NCI-H526 treated with DMSO at 0.1 percent for 48 hours (cell line): ENCODE data around the gene BCKDK.

ENCODE experiments used
- DNase-seq: peaks from one replicate; lab custom pipeline; 2025; lab: John Stamatoyannopoulos, UW

Gene BCKDK

GRCh38 chr16:31080035-31080629 is 28.1 kb upstream of the BCKDK start:
- DNase-seq = no peak

GRCh38 chr16:31080756-31081419 is 27.3 kb upstream of the BCKDK start:
- DNase-seq = no peak

GRCh38 chr16:31081428-31082351 is 26.5 kb upstream of the BCKDK start:
- DNase-seq = no peak

GRCh38 chr16:31082368-31083045 is 25.7 kb upstream of the BCKDK start:
- no peak for DNase-seq

DNA sequence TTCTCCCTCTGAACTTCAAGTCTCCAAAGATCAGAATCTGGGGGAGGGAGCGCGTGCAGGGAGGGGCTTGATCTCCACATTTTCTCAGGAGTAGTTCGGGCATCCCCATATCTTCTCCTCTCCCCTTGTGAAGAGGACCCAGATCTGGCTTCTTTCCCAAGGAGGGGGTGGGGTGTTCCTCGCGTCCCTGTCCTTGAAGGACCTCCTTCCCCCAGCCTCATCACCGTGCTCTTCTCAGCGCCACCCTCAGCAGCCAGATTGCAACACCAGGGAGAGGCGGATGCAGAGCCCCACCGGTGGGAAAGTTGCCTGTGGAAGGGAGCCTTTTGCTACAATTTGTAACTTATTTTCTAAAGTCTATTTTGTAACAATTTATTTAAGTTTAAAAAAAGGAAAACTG is 25.1 kb upstream of the BCKDK start:
- DNase-seq = no peak

GRCh38 chr16:31083556-31083955 is 24.6 kb upstream of the BCKDK start:
- no peak for DNase-seq

DNA sequence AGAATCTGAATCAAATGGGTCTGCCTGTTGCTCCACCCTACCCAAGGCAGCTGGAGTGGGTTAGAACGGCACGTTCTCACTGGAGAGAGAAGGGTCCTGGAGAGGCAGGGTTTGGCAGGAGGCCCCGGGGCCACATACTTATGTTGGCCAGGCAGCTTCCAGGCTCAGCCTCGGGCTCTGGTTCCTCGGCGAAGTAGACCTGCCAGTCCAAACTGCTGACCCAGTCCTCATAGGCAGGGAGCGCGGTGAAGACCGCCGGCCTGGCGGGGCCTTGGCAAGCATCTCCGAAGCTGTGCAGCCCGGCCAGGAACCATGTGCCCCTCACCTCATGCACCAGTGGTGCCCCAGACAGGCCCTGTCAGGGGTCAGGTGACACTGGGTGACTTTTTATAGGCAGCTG is 24.2 kb upstream of the BCKDK start:
- DNase-seq = no peak

- DNase-seq = no peak
Observed at GRCh38 chr16:31084584-31085302, 23.4 kb upstream of the BCKDK start.

DNA sequence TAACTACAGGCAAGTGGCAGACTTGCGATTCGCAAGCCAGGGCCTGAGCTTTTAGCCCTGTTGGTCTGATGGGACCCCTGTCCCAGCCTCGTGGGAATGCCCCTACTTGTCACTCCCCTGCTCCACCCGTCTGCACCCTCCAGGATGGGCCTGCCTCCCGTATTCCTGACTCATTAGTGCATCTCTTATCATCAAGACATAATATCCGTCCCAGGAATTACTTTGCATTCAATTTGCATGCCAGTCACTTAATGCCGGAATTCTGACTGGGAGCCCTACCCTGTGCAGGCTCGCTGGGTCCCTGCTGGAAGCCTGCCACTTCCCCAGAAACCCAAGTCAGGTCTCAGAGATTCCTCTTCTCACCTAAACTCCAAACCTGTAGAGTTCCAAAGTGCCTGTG is 22.8 kb upstream of the BCKDK start:
- peak; percentile 53 for DNase-seq

DNA sequence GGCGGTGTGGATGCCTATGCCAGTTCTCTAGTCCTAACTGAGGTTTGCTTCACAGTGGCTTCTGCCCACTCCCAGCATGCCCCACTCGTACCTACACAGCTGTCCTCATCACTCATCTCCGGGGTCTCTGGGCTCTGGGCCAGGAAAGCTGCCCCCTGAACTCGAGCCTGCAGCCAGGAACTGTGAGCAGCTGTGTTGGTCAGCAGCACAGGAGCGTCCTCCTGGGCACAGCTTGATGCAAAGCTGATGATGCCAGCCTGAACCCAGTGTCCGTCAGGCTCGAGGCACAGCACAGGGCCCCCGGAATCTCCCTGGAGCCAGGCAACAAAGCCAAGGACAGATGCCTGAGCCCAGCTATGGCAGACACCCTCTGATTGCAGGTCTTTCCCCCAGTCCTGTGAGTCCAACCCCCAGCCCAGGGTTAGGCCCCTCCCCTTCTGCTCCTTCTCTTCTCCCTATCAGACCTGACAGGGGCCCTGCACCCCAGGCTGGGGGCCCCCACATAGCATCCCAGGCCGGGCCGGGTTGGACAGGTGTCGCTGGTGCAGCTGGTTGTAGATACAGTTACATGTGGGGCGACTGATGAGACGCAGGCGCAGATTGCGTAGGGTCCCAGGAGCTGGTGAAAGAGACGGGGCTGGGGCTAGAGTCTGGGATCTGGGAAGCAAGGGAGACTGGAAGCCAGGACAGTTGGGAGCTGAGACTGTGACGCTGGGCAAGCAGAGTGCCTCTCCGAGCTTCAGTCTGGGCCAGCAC is 22.1 kb upstream of the BCKDK start:
- DNase-seq = peak; percentile 29

GRCh38 chr16:31086629-31086906 is 21.6 kb upstream of the BCKDK start:
- DNase-seq = no peak

DNA sequence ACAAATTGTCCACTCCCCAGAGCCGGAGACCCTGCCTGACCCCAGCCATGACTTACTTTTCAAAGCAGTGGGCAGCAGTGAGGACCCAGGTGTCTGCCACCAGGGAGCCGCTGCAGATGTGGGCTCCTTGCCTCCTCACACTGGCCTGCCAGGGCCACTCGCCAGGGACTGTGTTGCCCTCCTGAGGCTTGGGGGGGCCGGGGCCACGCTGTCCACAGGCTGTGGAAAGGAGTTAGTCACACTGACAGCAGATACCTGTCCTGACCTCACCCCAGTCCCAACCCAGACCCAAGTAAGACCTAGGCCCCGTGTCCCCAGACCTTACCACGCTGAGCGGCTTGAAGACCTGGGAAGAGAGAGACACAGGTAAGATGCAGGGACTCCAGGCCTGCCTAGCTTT is 20.7 kb upstream of the BCKDK start:
- no peak for DNase-seq

GRCh38 chr16:31087971-31088370 is 20.2 kb upstream of the BCKDK start:
- DNase-seq = no peak

- DNase-seq = no peak
Observed at GRCh38 chr16:31088459-31089183, 19.6 kb upstream of the BCKDK start, which contains the start of gene PRSS53. Gene PRSS53, minus strand, starts transcription at chr16:31088943. Its CDS starts 134 bp downstream, at chr16:31088809.

DNA sequence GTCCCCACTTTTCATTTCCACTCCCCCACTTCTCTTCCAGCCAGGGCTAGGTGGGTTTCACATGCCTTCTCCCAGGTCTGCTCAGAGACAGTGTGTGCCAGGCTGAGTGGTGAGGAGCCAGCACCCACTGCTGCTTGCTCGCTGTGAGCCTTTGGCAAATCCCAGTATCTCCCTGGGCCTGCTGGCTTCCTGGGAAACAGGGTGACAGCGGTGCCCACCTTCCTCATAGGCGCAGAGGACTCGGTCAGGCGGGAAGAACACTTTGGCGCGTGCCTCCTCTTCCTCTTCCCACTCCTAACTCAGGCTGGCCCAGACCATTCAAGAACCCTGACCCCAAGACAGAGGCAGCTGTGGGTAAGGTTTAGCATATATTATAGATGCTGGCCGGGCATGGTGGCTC is 19.0 kb upstream of the BCKDK start:
- DNase-seq = no peak

GRCh38 chr16:31090540-31090939 is 17.6 kb upstream of the BCKDK start:
- no peak for DNase-seq

GRCh38 chr16:31092330-31092729 is 15.9 kb upstream of the BCKDK start:
- DNase-seq = no peak

DNA sequence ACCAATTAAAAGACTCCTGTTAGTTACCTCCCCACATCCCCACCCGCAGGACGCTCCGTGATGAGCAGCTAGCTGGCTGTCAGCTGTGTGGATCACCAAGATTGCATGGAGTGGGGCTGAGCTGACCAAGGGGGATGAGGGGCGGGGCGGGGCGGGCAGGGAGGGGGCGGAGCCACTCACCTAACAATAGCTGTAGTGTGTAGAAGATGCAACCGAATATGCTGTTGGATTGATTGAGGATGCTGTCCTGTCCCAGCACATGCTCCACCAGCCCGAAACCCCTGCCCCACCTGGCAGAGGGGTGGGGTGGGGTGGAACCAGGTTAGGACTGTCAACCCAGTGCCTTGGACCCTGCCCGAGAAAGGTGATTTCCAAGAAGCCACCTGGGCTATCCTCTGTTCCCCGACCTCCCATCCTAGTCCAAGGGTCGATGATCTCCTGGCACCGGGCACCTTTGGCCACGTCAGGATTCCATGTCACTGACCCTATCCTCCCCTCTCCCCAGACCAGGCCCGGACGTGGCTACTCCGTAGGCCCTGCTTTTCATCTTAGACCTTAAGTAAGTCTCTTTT is 15.0 kb upstream of the BCKDK start:
- DNase-seq = peak; percentile 43

DNA sequence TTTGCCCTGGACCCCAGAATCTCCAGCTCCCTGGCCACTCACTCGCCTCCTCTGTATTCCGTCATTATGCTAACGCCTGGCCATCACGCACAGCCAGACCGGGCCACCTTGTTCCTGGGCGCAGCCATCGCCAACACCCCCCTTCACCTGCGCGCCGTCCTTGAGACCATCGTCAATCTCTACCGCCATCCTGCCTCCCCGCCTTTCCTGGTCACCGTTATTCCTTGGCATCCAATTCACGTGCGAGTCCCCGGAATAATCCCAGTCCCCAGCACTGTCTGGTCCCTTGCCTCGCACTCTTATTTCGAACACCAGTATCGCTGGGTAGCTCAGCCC is 14.1 kb upstream of the BCKDK start:
- DNase-seq = no peak

GRCh38 chr16:31094424-31095120 is 13.6 kb upstream of the BCKDK start, which contains the start of gene VKORC1:
Gene VKORC1, minus strand, starts transcription at chr16:31094797. Its CDS starts 68 bp downstream, at chr16:31094729.
- peak; percentile 98 for DNase-seq
